ENCODE results near the gene USP10. TPM values are rescaled to one million over a fixed set of nuclear protein-coding genes. Genes with fewer than 3 reads are reported as not detected.

USP10 gene
- total RNA-seq, 1 experiment from 2014 or later: 203 TPM

- no peak for DNase-seq
- Histone ChIP-seq H3K18ac (ENCODE audit: insufficient read length, low read depth, low read length) (no peak overlapping the region), H2AFZ (ENCODE audit: low read length) (no peak overlapping the region), H3K23ac (ENCODE audit: insufficient read length, low read depth, low read length) (no peak overlapping the region), H2AK5ac (ENCODE audit: insufficient read length, low read length) (no peak overlapping the region), H4K8ac (replicated peaks; ENCODE audit: insufficient read length, low read depth, low read length) (no peak overlapping the region), H3K79me2 (ENCODE audit: insufficient read depth, low read length) (peaks cover 3% of the 10 kb centered on the region; the same call in 1 of the 2 replicates), H2BK5ac (ENCODE audit: insufficient read length, low read length) (no peak overlapping the region), H3K4me2 (ENCODE audit: insufficient read depth, insufficient read length, low read length) (no peak overlapping the region), H3K9me3 (ENCODE audit: control insufficient read depth, low read depth, low read length) (no peaks in the 10 kb centered on the region), H2BK12ac (ENCODE audit: insufficient read length, low read depth, low read length) (no peak overlapping the region), H3K79me1 (ENCODE audit: insufficient read depth, low read depth, low read length, poor library complexity, severe bottlenecking) (peaks cover 3% of the 10 kb centered on the region), H3K4ac (ENCODE audit: low read depth, low read length) (no peak overlapping the region), H3K23me2 (ENCODE audit: insufficient read length, low read depth, low read length, poor library complexity, severe bottlenecking) (no peaks in the 10 kb centered on the region), H4K20me1 (ENCODE audit: control insufficient read depth, insufficient read depth, insufficient read length) (peaks cover 3% of the 10 kb centered on the region), H4K91ac (ENCODE audit: insufficient read length, low read depth, low read length) (no peak overlapping the region), H2BK120ac (ENCODE audit: low read depth, low read length, poor library complexity, severe bottlenecking) (no peak overlapping the region), H3K27me3 (ENCODE audit: insufficient read depth, low read length) (no peaks in the 10 kb centered on the region), H3K9ac (ENCODE audit: extremely low read depth, insufficient read length, low read length) (no peak overlapping the region), H4K5ac (ENCODE audit: insufficient read length, low read depth, low read length) (no peak overlapping the region), H3K27ac (ENCODE audit: insufficient read length, low read depth, low read length) (no peak overlapping the region), H3K14ac (ENCODE audit: insufficient read depth, low read length) (no peak overlapping the region), H2BK15ac (ENCODE audit: low read depth, low read length) (no peak overlapping the region), H3K56ac (ENCODE audit: insufficient read length, low read depth, low read length) (no peak overlapping the region), H3T11ph (ENCODE audit: low read length) (no peak overlapping the region), H2BK20ac (ENCODE audit: low read depth, low read length, poor library complexity, severe bottlenecking) (no peak overlapping the region), H3K4me1 (ENCODE audit: insufficient read depth, low read length) (no peaks in the 10 kb centered on the region)
- WGBS (ENCODE audit: extremely low coverage, insufficient read length, low lambda C conversion rate): no CpG with 5 or more reads among the region's 17 CpGs
- H3K4me3 Mint-ChIP-seq: no peak overlapping the region
- no peaks in the 10 kb centered on the region for H3K9me3 Mint-ChIP-seq
- H3K4me1 Mint-ChIP-seq: no peaks in the 10 kb centered on the region
- H3K27ac Mint-ChIP-seq: no peak overlapping the region; a peak in 1 of 7 replicates
- H3K27me3 Mint-ChIP-seq (ENCODE audit: low read depth): peaks cover 2% of the 10 kb centered on the region; the same call in 1 of the 2 replicates
- peaks cover 56 to 92% (median 85%) of the 10 kb centered on the region in 3 experiments; a peak in 6 of 7 replicates for H3K36me3 Mint-ChIP-seq (ENCODE audit: insufficient read depth in 1 of 3, low read depth in 3 of 3)
- no peak for TF ChIP-seq CTCF (conservative IDR thresholded peaks at IDR 0.05)
These were observed 63.8 kb downstream of the USP10 start for GRCh38 chr16:84763629-84764028.

Data from H9 (cell line).